GM23338 (cell line): ENCODE data around the gene CSTB. TPM values are rescaled to one million over a fixed set of nuclear protein-coding genes. Genes with fewer than 3 reads are reported as not detected.

Source experiments
- ATAC-seq: fragments of 200-7000 bp; cut with Tn5 transposase; 3 replicates; pipeline ENCODE4 v1.9.1; 2020
- DNase-seq: peaks from one replicate; pipeline ENCODE4 v3.0.0-alpha.2; 2015; ENCODE audit warnings: low spot score
- H2AFZ ChIP-seq: fragments of 200-600 bp; sonication (generic); 2 replicates; pipeline ENCODE4 v1.8.0; 2016; ENCODE audit warnings: antibody characterized with exemption, mild to moderate bottlenecking, moderate library complexity
- H3F3A ChIP-seq: fragments of 200-600 bp; sonication (generic); replicated peaks from 2 replicates; pipeline ENCODE4 v1.8.0; 2017; ENCODE audit warnings: antibody characterized with exemption, mixed run types, low read depth
- H3K27ac ChIP-seq: fragments of 200-600 bp; sonication (generic); 2 replicates; pipeline ENCODE4 v1.6.1; 2016; ENCODE audit warnings: low read depth
- H3K27me3 ChIP-seq: fragments of 200-600 bp; sonication (generic); 2 replicates; pipeline ENCODE4 v1.8.0; 2016; ENCODE audit warnings: mild to moderate bottlenecking, mixed run types, moderate library complexity; ENCODE audit not compliant: insufficient read depth
- H3K36me3 ChIP-seq: fragments of 200-600 bp; sonication (generic); 2 replicates; pipeline ENCODE4 v1.8.0; 2016; ENCODE audit warnings: mild to moderate bottlenecking; ENCODE audit not compliant: insufficient read depth
- H3K4me1 ChIP-seq: fragments of 200-600 bp; sonication (generic); 2 replicates; pipeline ENCODE4 v1.8.0; 2016; ENCODE audit warnings: mild to moderate bottlenecking, moderate library complexity; ENCODE audit not compliant: insufficient read depth
- H3K4me2 ChIP-seq: fragments of 200-600 bp; sonication (generic); 2 replicates; pipeline ENCODE4 v1.7.1; 2017; ENCODE audit warnings: mixed run types
- H3K4me3 ChIP-seq: fragments of 200-600 bp; sonication (generic); 2 replicates; pipeline ENCODE4 v1.6.1; 2016; ENCODE audit warnings: mixed run types
- H3K79me2 ChIP-seq: fragments of 200-600 bp; sonication (generic); replicated peaks from 2 replicates; pipeline ENCODE4 v1.8.0; 2017; ENCODE audit warnings: mild to moderate bottlenecking; ENCODE audit not compliant: insufficient read depth
- H3K9me2 ChIP-seq: fragments of 200-600 bp; sonication (generic); 2 replicates; pipeline ENCODE4 v1.8.0; 2017; ENCODE audit not compliant: insufficient read depth
- H4K20me1 ChIP-seq: fragments of 200-600 bp; sonication (generic); replicated peaks from 2 replicates; pipeline ENCODE4 v1.8.0; 2017; ENCODE audit warnings: mild to moderate bottlenecking; ENCODE audit not compliant: insufficient read depth
- H3K27ac Mint-ChIP-seq: 2 replicates; pipeline ENCODE4 v1.8.0; 2020; ENCODE audit warnings: inconsistent platforms, mild to moderate bottlenecking, moderate library complexity, mixed read lengths
- H3K27me3 Mint-ChIP-seq: 3 replicates; pipeline ENCODE4 v1.8.0; 2022; ENCODE audit warnings: low read depth, mild to moderate bottlenecking, moderate library complexity, mixed read lengths, inconsistent platforms; ENCODE audit not compliant: insufficient read depth, poor library complexity
- H3K36me3 Mint-ChIP-seq: 3 replicates; pipeline ENCODE4 v1.8.0; 2021; ENCODE audit warnings: low read depth, mild to moderate bottlenecking, inconsistent platforms, moderate library complexity, mixed read lengths
- H3K4me1 Mint-ChIP-seq: 3 replicates; pipeline ENCODE4 v1.8.0; 2020; ENCODE audit warnings: mild to moderate bottlenecking, inconsistent platforms, mixed read lengths
- H3K4me3 Mint-ChIP-seq: 3 replicates; pipeline ENCODE4 v1.8.0; 2021; ENCODE audit warnings: moderate library complexity, mild to moderate bottlenecking, inconsistent platforms, mixed read lengths
- H3K9me3 Mint-ChIP-seq: 3 replicates; pipeline ENCODE4 v1.8.0; 2020; ENCODE audit warnings: moderate library complexity, mild to moderate bottlenecking, inconsistent platforms, mixed read lengths
- CREB1 ChIP-seq: fragments of 250-450 bp; sonication (Bioruptor Pico); IDR thresholded peaks from 2 replicates; pipeline ENCODE4 v1.5.0; 2020; ENCODE audit warnings: low read depth, mild to moderate bottlenecking, moderate library complexity
- CTCF ChIP-seq, 2 experiments: fragments of 200-600 bp in 1 of 2; sonication (generic) in 1 of 2; conservative IDR thresholded peaks; 2 replicates each; pipeline versions ENCODE4 v1.5.1 to v1.6.1; 2016 to 2017; ENCODE audit warnings: antibody characterized with exemption in 2 of 2, low read depth in 2 of 2, mild to moderate bottlenecking in 2 of 2, moderate library complexity in 1 of 2
- ETS1 ChIP-seq: IDR thresholded peaks from 2 replicates; pipeline ENCODE4 v1.6.1; 2016; ENCODE audit warnings: antibody characterized with exemption
- EZH2 ChIP-seq: fragments of 200-600 bp; sonication (generic); IDR thresholded peaks from one replicate; pipeline ENCODE4 v1.8.0; 2017; ENCODE audit warnings: antibody characterized with exemption, mild to moderate bottlenecking, low read depth; ENCODE audit not compliant: unreplicated experiment
- EZH2phosphoT487 ChIP-seq: fragments of 200-600 bp; sonication (generic); IDR thresholded peaks from one replicate; pipeline ENCODE4 v1.8.1; 2018; ENCODE audit warnings: antibody characterized with exemption; ENCODE audit not compliant: unreplicated experiment
- JUNB ChIP-seq: IDR thresholded peaks from one replicate; pipeline ENCODE4 v1.6.1; 2016; ENCODE audit warnings: antibody characterized with exemption; ENCODE audit not compliant: unreplicated experiment
- NANOG ChIP-seq: IDR thresholded peaks from 2 replicates; pipeline ENCODE4 v1.6.1; 2016; ENCODE audit warnings: antibody characterized with exemption, borderline replicate concordance
- POLR2AphosphoS5 ChIP-seq: IDR thresholded peaks from 2 replicates; pipeline ENCODE4 v1.6.1; 2016; ENCODE audit warnings: antibody characterized with exemption, low read depth
- REST ChIP-seq: IDR thresholded peaks from one replicate; pipeline ENCODE4 v1.6.1; 2018; ENCODE audit warnings: antibody characterized with exemption; ENCODE audit not compliant: unreplicated experiment
- STAT1 ChIP-seq: IDR thresholded peaks from one replicate; pipeline ENCODE4 v1.6.1; 2016; ENCODE audit warnings: antibody characterized with exemption; ENCODE audit not compliant: unreplicated experiment
- ZNF114 ChIP-seq: fragments of 250-450 bp; sonication (Bioruptor Pico); IDR thresholded peaks from 2 replicates; pipeline ENCODE4 v1.5.0; 2020; ENCODE audit warnings: mild to moderate bottlenecking, moderate library complexity
- ZNF331 ChIP-seq: fragments of 250-450 bp; sonication (Bioruptor Pico); IDR thresholded peaks from 2 replicates; pipeline ENCODE4 v1.5.0; 2020; ENCODE audit warnings: low read depth, mild to moderate bottlenecking, moderate library complexity
- ZNF462 ChIP-seq: fragments of 250-450 bp; sonication (Bioruptor Pico); IDR thresholded peaks from 2 replicates; pipeline ENCODE4 v1.5.0; 2020; ENCODE audit warnings: mild to moderate bottlenecking, moderate library complexity
- polyA plus RNA-seq: library from polyadenylated mRNA; unstranded; fragments of >200 nt; fragmentation: Nextera tagmentation; extraction: Ambion mirVana; gene quantifications from 2 replicates; pipeline ENCODE4 v1.2.1, GENCODE V29; 2016
- total RNA-seq: library from RNA; depleted of rRNA; stranded (reverse); fragments of >200 nt; shearing (Covaris generic); gene quantifications from 2 replicates; pipeline ENCODE4 v1.2.3, GENCODE V29; 2014

The CSTB gene
- total and polyA plus RNA-seq, 2 experiments from 2014 or later, result 10.0 to 142 TPM

GRCh38 chr21:43782431-43783097 lies 6.5 kb upstream of the CSTB start:
- H3K79me2 ChIP-seq, result no peaks in the 10 kb centered on the region
- no peaks in the 10 kb centered on the region; the same call in 2 of the 3 replicates for H3K36me3 Mint-ChIP-seq
- DNase-seq (no peak), ATAC-seq (no peak)
- H3K4me3 Mint-ChIP-seq, result no peak overlapping the region
- no peak overlapping the region for H2AFZ ChIP-seq
- H3K4me3 ChIP-seq, result no peak overlapping the region
- no peaks in the 10 kb centered on the region for H4K20me1 ChIP-seq
- peaks cover 4% of the 10 kb centered on the region; the same call in 1 of the 2 replicates for H3F3A ChIP-seq
- no peak overlapping the region for H3K27ac Mint-ChIP-seq
- H3K9me2 ChIP-seq, result no peaks in the 10 kb centered on the region
- TF ChIP-seq STAT1 (no peak), EZH2 (no peak), POLR2AphosphoS5 (no peak), REST (no peak), NANOG (no peak), ZNF462 (CRISPR knock-in tag) (no peak), ZNF114 (CRISPR knock-in tag) (no peak), EZH2phosphoT487 (no peak), CREB1 (CRISPR knock-in tag) (no peak), ZNF331 (CRISPR knock-in tag) (no peak), CTCF (conservative IDR thresholded peaks at IDR 0.05; ENCODE audit: low read depth in 2 of 2) (no peak), ETS1 (no peak), JUNB (no peak)
- no peak overlapping the region for H3K4me2 ChIP-seq
- no peak overlapping the region for H3K27ac ChIP-seq
- H3K9me3 Mint-ChIP-seq, result peaks cover 3% of the 10 kb centered on the region; the same call in 2 of the 3 replicates
- H3K27me3 ChIP-seq, result no peaks in the 10 kb centered on the region
- H3K36me3 ChIP-seq, result no peaks in the 10 kb centered on the region
- peaks cover 14% of the 10 kb centered on the region for H3K27me3 Mint-ChIP-seq
- H3K4me1 Mint-ChIP-seq, result peaks cover 13% of the 10 kb centered on the region
- H3K4me1 ChIP-seq, result no peaks in the 10 kb centered on the region; the same call in 1 of the 2 replicates
